Keratinocyte (primary cell): ENCODE data around the gene PRKCG.

ENCODE experiments used
- CTCF ChIP-seq, 3 experiments: IDR thresholded peaks in 1 of 3; conservative IDR thresholded peaks in 1 of 3; optimal IDR thresholded peaks in 1 of 3; 2 replicates in 2 of 3; 3 replicates in 1 of 3; pipeline versions ENCODE3 to v1.5.1; 2011; ENCODE audit warnings: low read length in 3 of 3, mild to moderate bottlenecking in 3 of 3, moderate library complexity in 2 of 3, control low read depth in 1 of 3, inconsistent platforms in 1 of 3; ENCODE audit not compliant: insufficient read depth in 2 of 3; ENCODE audit errors: extremely low read depth in 1 of 3
- EZH2 ChIP-seq: IDR thresholded peaks from one replicate; pipeline ENCODE4 v1.6.1; 2012; ENCODE audit warnings: inconsistent platforms, mild to moderate bottlenecking, low read length, moderate library complexity

DNA sequence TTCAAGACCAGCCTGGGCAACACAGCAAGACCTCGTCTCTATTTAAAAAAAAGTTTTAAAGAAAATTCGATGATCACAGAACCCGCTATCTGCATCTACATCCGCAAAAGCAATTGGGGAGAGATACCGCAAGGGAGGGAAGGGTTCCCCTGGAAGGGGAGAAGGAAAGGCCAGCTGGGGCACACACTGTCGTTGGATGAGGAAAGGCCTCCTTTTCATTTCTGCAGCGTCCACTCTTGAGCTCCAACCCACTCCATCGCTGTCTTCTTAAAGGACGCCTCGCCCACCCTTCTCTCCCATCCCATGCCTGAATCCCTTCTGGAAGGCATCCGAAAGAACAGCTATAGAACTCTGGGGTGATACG, 3.2 kb upstream of the PRKCG start:
- TF ChIP-seq CTCF (optimal IDR thresholded peaks at IDR 0.05 in 1 of 3, IDR thresholded peaks at IDR 0.05 in 1 of 3, conservative IDR thresholded peaks at IDR 0.05 in 1 of 3; ENCODE audit: extremely low read depth in 1 of 3, insufficient read depth in 2 of 3, low read length in 3 of 3) (no peak), EZH2 (no peak)
